H1 (cell line): ENCODE results near the gene LSM3.

Experiments used
- CEBPB ChIP-seq: IDR thresholded peaks from 2 replicates; pipeline ENCODE4 v1.6.1; 2012; ENCODE audit warnings: low read depth, low read length
- CHD2 ChIP-seq: IDR thresholded peaks from 2 replicates; pipeline ENCODE4 v1.6.1; 2012; ENCODE audit warnings: low read length, improper control_type of control experiment
- KDM1A ChIP-seq: fragments of 200-600, 300-600 bp; sonication (generic); IDR thresholded peaks from 2 replicates; pipeline ENCODE4 v1.7.1; 2016; ENCODE audit warnings: mild to moderate bottlenecking, low read length, borderline replicate concordance
- KDM5A ChIP-seq: fragments of 200-600 bp; IDR thresholded peaks from 2 replicates; pipeline ENCODE4 v1.7.1; 2012; ENCODE audit warnings: mild to moderate bottlenecking, low read length, inconsistent platforms, mixed read lengths
- POLR2A ChIP-seq, 2 experiments: IDR thresholded peaks; 1 replicate in 1 of 2; 2 replicates in 1 of 2; pipeline ENCODE4 v1.6.1; 2011; ENCODE audit warnings: low read depth in 2 of 2, low read length in 2 of 2, mild to moderate bottlenecking in 2 of 2; ENCODE audit errors: control extremely low read depth in 1 of 2
- POLR2AphosphoS5 ChIP-seq: IDR thresholded peaks from 2 replicates; pipeline ENCODE4 v1.6.1; 2011; ENCODE audit warnings: low read depth, low read length
- SP1 ChIP-seq: IDR thresholded peaks from 2 replicates; pipeline ENCODE4 v1.6.1; 2011; ENCODE audit warnings: low read depth, low read length
- SP2 ChIP-seq: IDR thresholded peaks from 2 replicates; pipeline ENCODE4 v1.6.1; 2012; ENCODE audit warnings: mild to moderate bottlenecking, low read length, inconsistent platforms
- TF ChIP-seq, protein P1 (sequence below), 3 experiments: IDR thresholded peaks; 1 replicate in 2 of 3; 2 replicates in 1 of 3; pipeline versions ENCODE4 v1.5.1 to v1.6.1; 2011; ENCODE audit warnings: low read length in 3 of 3, mild to moderate bottlenecking in 3 of 3, inconsistent platforms in 2 of 3, low read depth in 1 of 3, moderate library complexity in 1 of 3; ENCODE audit not compliant: insufficient read depth in 1 of 3; ENCODE audit errors: control extremely low read depth in 1 of 3
- TF ChIP-seq, protein P2 (sequence below): IDR thresholded peaks from 2 replicates; pipeline ENCODE4 v1.6.1; 2011; ENCODE audit warnings: low read depth, mild to moderate bottlenecking, low read length; ENCODE audit not compliant: insufficient read depth

DNA sequence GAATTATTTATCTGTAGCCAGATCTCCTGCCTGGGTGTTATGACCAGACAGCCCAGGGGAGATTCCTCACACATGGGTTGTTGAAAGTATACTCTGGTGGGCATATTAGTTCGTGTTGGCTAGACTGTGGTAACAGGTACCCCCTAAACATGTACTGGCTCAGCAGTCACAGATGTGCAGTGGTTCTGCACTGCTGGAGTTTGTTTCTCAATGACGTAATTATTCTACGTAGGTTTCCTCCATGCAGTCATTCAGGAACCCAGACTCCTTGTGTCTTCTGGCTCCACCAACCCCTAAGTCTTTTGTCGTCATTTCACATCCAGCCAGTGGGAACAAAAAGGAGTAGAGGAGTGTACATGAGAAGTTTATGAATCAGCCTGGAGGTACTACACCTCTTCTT lies 16.2 kb downstream of the LSM3 start:
- TF ChIP-seq, protein P1, sequence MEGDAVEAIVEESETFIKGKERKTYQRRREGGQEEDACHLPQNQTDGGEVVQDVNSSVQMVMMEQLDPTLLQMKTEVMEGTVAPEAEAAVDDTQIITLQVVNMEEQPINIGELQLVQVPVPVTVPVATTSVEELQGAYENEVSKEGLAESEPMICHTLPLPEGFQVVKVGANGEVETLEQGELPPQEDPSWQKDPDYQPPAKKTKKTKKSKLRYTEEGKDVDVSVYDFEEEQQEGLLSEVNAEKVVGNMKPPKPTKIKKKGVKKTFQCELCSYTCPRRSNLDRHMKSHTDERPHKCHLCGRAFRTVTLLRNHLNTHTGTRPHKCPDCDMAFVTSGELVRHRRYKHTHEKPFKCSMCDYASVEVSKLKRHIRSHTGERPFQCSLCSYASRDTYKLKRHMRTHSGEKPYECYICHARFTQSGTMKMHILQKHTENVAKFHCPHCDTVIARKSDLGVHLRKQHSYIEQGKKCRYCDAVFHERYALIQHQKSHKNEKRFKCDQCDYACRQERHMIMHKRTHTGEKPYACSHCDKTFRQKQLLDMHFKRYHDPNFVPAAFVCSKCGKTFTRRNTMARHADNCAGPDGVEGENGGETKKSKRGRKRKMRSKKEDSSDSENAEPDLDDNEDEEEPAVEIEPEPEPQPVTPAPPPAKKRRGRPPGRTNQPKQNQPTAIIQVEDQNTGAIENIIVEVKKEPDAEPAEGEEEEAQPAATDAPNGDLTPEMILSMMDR (IDR thresholded peaks at IDR 0.05; ENCODE audit: control extremely low read depth in 1 of 3, insufficient read depth in 1 of 3, low read depth in 1 of 3, low read length in 3 of 3), result no peak
- TF ChIP-seq KDM1A, result no peak
- no peak for TF ChIP-seq POLR2A (IDR thresholded peaks at IDR 0.05; ENCODE audit: control extremely low read depth in 1 of 2, low read depth in 2 of 2, low read length in 2 of 2)
- no peak for TF ChIP-seq CHD2
- TF ChIP-seq POLR2AphosphoS5, result no peak
- TF ChIP-seq SP2, result no peak
- TF ChIP-seq, protein P2, sequence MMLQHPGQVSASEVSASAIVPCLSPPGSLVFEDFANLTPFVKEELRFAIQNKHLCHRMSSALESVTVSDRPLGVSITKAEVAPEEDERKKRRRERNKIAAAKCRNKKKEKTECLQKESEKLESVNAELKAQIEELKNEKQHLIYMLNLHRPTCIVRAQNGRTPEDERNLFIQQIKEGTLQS, result no peak
- TF ChIP-seq SP1, result no peak
- no peak for TF ChIP-seq CEBPB
- TF ChIP-seq KDM5A, result no peak
